ENCODE data around the gene INTS15. TPM values are rescaled to one million over a fixed set of nuclear protein-coding genes. Genes with fewer than 3 reads are reported as not detected.
"Not testable (repeated sequence)": the region's sequence is repeated elsewhere in the genome, so short reads cannot be mapped to it uniquely, and the experiment has no call there.

Gene INTS15
- total RNA-seq, 2 experiments from 2014 or later, result 40.4 to 42.4 TPM

DNA sequence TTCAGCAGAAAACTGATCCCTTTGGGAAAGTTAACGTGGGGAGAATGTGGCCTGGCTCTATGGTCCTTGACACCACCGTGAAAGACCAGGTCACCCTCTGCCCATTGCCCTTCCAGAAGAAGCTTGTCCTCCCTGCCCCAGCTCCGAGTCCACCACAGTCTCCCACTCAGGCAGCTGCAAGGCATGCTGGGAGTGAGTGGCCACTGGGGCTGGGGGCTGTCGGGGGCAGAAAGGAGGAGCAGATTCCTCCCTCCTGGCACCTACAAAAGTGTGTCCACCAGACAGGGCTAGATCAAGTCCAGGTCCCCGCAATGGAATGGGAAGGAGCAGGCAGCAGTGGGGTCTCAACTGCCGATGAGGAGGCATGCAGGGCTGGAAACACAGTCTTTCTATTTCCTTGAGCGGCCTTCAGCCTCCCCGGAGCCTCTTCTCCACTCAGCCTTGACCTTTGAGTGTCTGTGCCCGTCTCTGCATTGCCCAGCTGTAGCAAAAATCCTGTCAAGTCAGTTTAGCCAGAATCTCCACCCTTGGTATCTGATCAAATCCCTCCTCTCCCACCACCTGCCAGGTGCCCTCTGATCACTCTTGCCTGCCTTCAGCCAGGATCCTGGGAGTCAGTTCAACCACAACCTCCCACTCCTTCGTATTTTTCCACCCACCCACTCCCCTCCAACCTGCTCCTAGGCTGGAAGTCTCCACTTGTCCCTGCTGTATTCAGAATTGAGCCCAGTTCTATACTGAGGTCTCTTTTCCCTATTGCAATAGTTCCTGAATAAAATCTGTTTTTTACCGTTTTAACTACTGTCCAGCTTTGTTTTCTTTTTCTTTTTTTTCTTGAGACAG lies 40.4 kb downstream of the INTS15 start:
- H3K27ac Mint-ChIP-seq, result no peak overlapping the region
- CTCF ChIA-PET, result interaction anchor here (1.9 kb wide), 1 partner anchor 9 kb away, joined by 5 read pairs; no protein-coding TSS in a partner anchor
- H3K27me3 Mint-ChIP-seq, result no peaks in the 10 kb centered on the region
- peaks cover 3% of the 10 kb centered on the region for H3K4me1 Mint-ChIP-seq
- ATAC-seq, result no peak
- DNase-seq, result no peak
- H3K36me3 Mint-ChIP-seq, result no peaks in the 10 kb centered on the region
- no peaks in the 10 kb centered on the region for H3K9me3 Mint-ChIP-seq (ENCODE audit: low read depth)
- no peak overlapping the region for H3K4me3 Mint-ChIP-seq

DNA sequence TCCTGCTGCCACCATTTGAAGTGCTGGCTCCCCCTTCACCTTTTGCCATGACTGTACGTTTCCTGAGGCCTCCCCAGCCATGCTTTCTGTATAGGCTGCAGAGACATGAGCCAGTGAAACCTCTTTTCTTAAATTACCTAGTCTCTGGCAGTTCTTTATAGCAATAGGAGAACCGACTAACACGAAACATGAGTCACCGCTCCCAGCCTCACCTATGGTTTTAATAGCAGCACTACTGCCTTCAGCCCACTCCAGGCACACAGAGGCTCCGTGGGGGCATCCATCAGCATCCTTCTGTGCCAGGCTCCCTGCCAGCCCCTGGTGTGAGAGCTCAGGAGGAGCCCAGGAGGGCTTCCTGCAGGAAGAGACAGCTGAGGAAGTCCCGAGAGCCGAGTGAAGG lies 41.8 kb downstream of the INTS15 start:
- Mint-ChIP-seq H3K4me3 (no peak overlapping the region), H3K4me1 (peaks cover 6% of the 10 kb centered on the region), H3K27me3 (no peaks in the 10 kb centered on the region), H3K27ac (no peak overlapping the region), H3K36me3 (no peaks in the 10 kb centered on the region), H3K9me3 (ENCODE audit: low read depth) (no peaks in the 10 kb centered on the region)
- DNase-seq, result no peak
- CTCF ChIA-PET, result no interaction called here
- no peak for ATAC-seq

DNA sequence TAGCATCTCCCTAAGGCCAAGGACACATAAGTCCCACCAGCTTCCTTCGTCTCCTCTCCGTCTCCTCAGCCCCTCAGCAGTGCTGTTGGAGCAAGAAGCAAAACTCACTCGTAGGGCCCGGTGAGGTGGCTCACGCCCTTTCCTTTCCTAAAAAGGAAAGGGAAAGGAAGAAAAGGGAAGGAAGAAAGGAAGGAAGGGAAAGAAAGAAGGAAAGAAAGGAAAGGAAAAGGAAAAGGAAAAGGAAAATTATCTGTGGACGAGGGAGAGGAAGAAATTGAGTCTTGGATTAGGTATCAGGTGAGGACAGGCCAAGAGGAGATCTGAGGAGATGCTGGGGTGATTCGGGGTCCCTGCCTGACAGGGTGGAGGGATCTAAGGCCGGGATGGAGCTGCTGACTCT lies 44.2 kb downstream of the INTS15 start:
- CTCF ChIA-PET, result no interaction called here
- DNase-seq (no peak), ATAC-seq (no peak)
- Mint-ChIP-seq H3K9me3 (ENCODE audit: low read depth) (no peaks in the 10 kb centered on the region), H3K27ac (no peak overlapping the region), H3K36me3 (peaks cover 2% of the 10 kb centered on the region), H3K4me3 (no peak overlapping the region), H3K27me3 (no peaks in the 10 kb centered on the region), H3K4me1 (peaks cover 18% of the 10 kb centered on the region)

DNA sequence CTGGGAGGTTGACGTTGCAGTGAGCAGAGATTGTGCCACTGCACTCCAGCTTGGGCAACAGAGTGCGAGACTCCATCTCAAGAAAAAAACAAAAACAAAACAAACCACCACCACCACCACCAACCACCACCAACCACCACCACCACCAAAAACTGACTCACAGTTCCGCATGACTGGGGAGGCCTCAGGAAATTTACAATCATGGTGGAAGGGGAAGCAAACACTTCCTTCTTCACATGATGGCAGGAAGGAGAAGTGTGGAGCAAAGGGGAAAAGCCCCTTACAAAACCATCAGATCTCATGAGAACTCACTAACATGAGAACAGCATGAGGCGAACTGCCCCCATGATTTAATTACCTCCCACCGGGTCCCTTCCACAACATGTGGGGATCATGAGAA lies 45.1 kb downstream of the INTS15 start:
- CTCF ChIA-PET; H3K9me3 Mint-ChIP-seq (ENCODE audit: low read depth); H3K27me3 Mint-ChIP-seq; DNase-seq; ATAC-seq; H3K4me3 Mint-ChIP-seq: not testable (repeated sequence)
- peak overlapping the region; percentile 36 for H3K27ac Mint-ChIP-seq
- H3K36me3 Mint-ChIP-seq, result peaks cover 11% of the 10 kb centered on the region
- H3K4me1 Mint-ChIP-seq, result peaks cover 27% of the 10 kb centered on the region

DNA sequence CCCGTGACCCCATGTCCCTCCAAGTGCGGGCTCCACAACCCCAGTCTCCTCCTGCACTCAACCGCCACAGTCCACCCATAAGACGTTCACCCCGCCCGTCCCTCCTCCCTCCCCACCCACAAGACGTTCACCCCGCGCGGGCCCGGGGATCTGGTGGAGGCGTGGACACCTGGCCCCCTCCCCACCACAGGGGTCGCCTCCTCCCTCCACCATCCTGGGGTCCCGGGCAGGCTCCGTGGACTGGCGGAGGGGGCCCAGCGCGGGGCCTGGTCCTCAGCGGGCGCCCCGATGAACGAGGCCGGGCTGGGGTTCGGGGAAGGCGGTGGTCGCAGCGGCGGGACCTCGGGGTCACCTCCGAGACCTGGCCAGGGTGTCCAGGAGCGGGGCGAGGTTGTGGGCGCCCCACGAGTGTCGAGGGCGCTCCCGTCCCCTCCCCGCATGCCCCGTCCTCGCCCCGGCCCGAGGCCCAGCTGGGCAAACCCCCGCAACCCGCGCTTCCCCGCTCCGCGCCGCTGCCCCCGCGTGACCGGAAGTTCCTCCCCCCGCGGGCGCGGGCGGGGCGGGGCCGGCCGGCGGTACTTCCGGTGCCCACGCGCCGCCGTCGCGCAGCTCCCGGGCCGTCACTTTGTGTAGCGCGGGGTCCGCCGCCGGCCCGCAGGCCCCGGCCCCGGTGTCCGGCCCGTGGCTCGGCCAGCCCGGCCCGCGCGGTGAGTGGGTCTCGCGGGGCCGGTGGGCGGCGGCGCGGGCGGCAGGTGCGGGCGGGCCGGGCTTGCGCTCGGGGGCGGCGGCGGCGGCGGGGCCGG lies 47.1 kb downstream of the INTS15 start, which contains the start of gene ZNF316:
Gene ZNF316 (plus strand): TSS at position 578 of the 803 bp plus-strand sequence. CDS start 5,092 bp downstream, outside the sequence.
- Mint-ChIP-seq H3K4me1 (peaks cover 29% of the 10 kb centered on the region), H3K27me3 (no peaks in the 10 kb centered on the region), H3K36me3 (peaks cover 25% of the 10 kb centered on the region), H3K27ac (peak within 1 kb of the TSS; percentile 81), H3K4me3 (peak within 1 kb of the TSS; percentile 76), H3K9me3 (ENCODE audit: low read depth) (no peaks in the 10 kb centered on the region)
- DNase-seq (peak; percentile 61), ATAC-seq (peak; percentile 80)
- CTCF ChIA-PET, result interaction anchor here (0.6 to 1.3 kb wide), 4 partner anchors 9 to 79 kb away, joined by 3 to 5 read pairs (median 3); no protein-coding TSS in a partner anchor

DNA sequence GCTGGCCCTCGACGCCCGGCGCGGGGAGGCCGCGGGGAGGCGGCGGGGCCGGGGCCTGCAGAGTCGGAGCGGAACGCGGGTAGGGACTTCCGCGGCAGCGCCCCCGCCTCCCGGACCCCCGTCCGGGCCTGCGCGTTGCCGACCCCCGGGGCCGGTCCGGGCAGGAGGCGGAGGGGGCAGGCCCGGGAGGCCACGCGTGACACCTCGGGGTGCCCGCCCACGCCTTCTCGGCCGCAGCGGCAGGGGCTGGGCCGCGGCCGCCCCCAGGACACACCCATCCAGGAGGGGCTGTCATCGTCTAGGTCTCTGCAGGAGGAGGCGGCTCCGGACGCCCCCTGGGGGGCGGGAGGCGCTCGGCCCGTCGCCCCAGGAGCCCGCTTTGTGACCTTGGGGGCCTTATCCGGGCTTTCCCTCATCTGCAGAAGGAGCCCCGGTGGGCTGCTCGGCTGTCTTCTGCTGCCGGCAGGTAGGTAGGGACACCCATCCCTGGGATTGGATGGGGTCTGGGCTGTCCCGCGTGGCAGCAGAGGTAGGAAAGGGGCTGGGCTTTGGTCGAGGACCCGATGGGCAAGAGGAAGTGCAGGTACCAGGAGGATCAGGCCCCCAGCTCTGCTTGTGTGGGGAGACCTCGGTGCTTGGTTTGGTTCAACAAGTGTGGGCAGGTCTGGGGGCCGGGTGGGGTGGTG lies 47.9 kb downstream of the INTS15 start:
- DNase-seq (peak; percentile 75), ATAC-seq (peak; percentile 85)
- H3K4me3 Mint-ChIP-seq, result peak overlapping the region; percentile 76
- peak overlapping the region; percentile 81 for H3K27ac Mint-ChIP-seq
- no peaks in the 10 kb centered on the region for H3K9me3 Mint-ChIP-seq (ENCODE audit: low read depth)
- CTCF ChIA-PET, result interaction anchor here (1.1 to 2.2 kb wide), 2 partner anchors 17 to 27 kb away, joined by 3 to 6 read pairs; no protein-coding TSS in a partner anchor
- H3K27me3 Mint-ChIP-seq, result no peaks in the 10 kb centered on the region
- H3K36me3 Mint-ChIP-seq, result peaks cover 33% of the 10 kb centered on the region
- peaks cover 29% of the 10 kb centered on the region for H3K4me1 Mint-ChIP-seq

DNA sequence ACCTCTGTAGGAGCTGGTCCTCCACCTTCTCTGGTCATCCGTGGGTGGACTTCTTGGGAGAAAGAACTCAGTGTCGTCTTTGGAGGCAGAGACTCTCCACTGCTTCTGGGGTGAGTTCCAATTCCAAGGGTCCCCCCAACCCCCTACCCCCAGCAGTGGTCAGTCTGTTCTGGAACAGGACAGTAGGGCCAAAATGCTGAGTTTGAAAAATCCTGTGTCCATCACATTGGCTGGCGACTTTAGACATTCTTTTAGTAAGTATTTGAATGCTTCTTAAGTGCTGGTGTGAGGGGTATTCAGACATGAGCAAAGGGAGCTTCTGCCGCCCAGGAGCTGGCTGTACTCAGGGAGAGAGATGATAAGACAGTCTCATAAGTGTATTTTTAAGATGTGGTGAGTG lies 49.2 kb downstream of the INTS15 start:
- H3K9me3 Mint-ChIP-seq (ENCODE audit: low read depth), result no peaks in the 10 kb centered on the region
- no peak for DNase-seq
- H3K4me3 Mint-ChIP-seq, result peak overlapping the region; percentile 76
- peaks cover 41% of the 10 kb centered on the region for H3K36me3 Mint-ChIP-seq
- H3K27ac Mint-ChIP-seq, result peak overlapping the region; percentile 81
- ATAC-seq, result no peak
- H3K4me1 Mint-ChIP-seq, result peaks cover 29% of the 10 kb centered on the region
- CTCF ChIA-PET, result interaction anchor here (2.2 kb wide), 1 partner anchor 19 kb away, joined by 6 read pairs; no protein-coding TSS in a partner anchor
- H3K27me3 Mint-ChIP-seq, result no peaks in the 10 kb centered on the region

DNA sequence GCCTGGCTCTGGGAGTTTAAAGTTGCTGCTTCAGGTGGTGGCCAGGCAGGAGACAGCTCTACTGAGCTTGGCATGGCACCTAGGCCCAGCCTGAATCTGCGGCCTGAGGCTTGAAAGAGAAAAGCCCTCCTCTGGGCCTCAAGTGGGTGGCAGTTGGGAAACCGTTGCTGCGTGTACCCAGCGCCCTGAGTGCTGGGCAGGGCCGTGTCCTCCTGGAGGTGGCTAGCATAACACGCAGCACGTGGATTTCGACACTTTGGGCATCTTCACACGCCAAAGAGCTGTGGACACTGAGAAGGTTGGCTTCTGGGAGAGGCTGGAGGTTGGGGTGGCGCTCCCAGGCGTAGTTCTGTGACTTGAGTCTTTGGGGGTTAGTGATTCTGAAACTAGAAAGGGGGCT lies 49.8 kb downstream of the INTS15 start:
- no peaks in the 10 kb centered on the region for H3K9me3 Mint-ChIP-seq (ENCODE audit: low read depth)
- no peaks in the 10 kb centered on the region for H3K27me3 Mint-ChIP-seq
- H3K4me3 Mint-ChIP-seq, result no peak overlapping the region
- peaks cover 29% of the 10 kb centered on the region for H3K4me1 Mint-ChIP-seq
- no peak overlapping the region for H3K27ac Mint-ChIP-seq
- peaks cover 46% of the 10 kb centered on the region for H3K36me3 Mint-ChIP-seq
- DNase-seq, result no peak
- ATAC-seq, result no peak
- CTCF ChIA-PET, result interaction anchor here (2.2 kb wide), 1 partner anchor 19 kb away, joined by 6 read pairs; no protein-coding TSS in a partner anchor

DNA sequence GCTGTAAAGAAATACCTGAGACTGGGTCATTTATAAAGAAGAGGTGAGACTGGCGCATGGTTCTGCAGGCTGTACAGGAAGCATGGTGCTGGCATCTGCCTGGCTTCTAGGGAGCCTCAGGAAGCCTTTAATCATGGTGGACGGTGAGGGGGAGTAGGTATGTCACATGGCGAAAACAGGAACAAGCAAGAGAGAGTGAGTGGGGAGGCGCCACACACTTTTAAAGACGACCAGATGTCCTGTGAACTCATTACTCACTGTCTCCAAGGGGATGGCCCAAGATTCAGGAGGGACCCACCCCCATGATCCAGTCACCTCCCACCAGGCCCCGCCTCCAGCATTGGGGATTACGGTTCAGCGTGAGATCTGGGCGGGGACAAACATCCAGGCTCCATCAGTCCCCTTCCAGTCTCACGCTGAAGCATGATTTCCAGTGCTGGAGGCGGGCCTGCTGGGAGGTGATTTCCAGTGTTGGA lies 50.5 kb downstream of the INTS15 start:
- Mint-ChIP-seq H3K4me3 (no peak overlapping the region), H3K36me3 (peaks cover 52% of the 10 kb centered on the region), H3K27ac (no peak overlapping the region), H3K27me3 (no peaks in the 10 kb centered on the region), H3K4me1 (peaks cover 27% of the 10 kb centered on the region), H3K9me3 (ENCODE audit: low read depth) (no peaks in the 10 kb centered on the region)
- CTCF ChIA-PET, result interaction anchor here (0.6 kb wide), 1 partner anchor 155 kb away, joined by 3 read pairs; no protein-coding TSS in a partner anchor
- ATAC-seq, result no peak
- DNase-seq, result no peak

DNA sequence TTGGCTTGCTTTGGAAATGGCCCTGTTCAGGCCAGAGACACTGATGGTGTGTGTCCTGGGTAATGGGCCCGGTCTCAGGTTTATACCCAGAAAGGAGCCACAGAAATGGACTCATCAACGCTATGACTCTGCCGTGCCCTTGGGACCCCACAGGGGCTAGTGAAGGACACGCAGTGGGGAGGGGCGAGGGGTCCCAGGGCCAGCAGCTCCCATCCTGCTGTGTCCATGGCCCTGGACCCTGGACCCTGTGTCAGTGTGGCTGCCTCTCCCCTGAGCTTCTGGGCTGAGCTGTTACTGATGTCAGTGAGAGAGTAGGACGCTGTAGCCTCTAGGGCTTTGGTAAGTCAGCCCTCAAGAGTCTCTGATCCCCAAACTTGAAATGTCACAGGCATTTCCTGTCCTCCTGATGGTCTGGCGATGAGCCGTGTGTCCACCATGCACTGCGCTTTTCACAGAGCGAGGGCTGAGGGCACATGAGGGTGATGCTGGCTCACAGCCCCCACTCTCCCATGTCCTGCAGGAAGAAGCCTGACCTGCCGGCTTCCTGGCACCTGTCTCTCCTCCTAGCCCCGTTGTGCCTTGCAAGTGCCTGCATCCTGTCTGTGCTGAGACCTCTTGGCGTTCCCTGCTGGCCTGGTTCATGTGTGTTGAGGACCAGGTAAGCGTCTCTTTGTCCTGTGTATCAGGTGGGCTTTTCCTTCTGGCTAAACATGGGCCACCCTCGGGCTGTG lies 51.6 kb downstream of the INTS15 start:
- CTCF ChIA-PET, result no interaction called here

DNA sequence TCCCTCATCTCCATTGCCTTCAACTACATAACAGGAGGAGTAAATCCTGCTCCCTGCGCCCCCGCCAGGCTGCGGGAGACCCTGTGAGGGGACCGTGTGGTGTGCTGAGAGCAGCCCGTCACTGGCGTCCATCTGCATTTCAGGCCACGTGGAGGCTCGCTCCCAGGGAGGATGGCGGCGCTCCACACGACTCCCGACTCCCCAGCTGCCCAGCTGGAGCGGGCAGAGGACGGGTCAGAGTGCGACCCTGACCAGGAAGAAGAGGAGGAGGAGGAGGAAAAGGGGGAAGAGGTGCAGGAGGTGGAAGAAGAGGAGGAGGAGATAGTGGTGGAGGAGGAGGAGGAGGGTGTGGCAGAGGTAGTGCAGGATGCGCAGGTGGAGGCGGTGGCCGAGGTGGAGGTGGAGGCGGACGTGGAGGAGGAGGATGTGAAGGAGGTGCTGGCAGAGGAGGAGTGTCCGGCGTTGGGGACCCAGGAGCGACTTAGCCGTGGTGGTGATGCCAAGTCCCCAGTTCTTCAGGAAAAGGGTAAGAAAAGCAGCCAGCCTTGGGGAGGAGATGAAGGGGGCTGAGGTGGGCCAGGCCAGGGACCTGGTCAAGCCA lies 52.5 kb downstream of the INTS15 start:
- CTCF ChIA-PET, result no interaction called here
- Mint-ChIP-seq H3K9me3 (ENCODE audit: low read depth) (no peaks in the 10 kb centered on the region), H3K4me3 (no peak overlapping the region), H3K4me1 (peaks cover 24% of the 10 kb centered on the region), H3K27ac (no peak overlapping the region), H3K36me3 (peaks cover 65% of the 10 kb centered on the region), H3K27me3 (no peaks in the 10 kb centered on the region)
- ATAC-seq (no peak), DNase-seq (no peak)

More for the DNA sequence above, 51.6 kb downstream of the INTS15 start:
- Mint-ChIP-seq H3K27me3 (no peaks in the 10 kb centered on the region), H3K4me3 (no peak overlapping the region), H3K36me3 (peaks cover 57% of the 10 kb centered on the region), H3K9me3 (ENCODE audit: low read depth) (no peaks in the 10 kb centered on the region), H3K27ac (no peak overlapping the region), H3K4me1 (peaks cover 24% of the 10 kb centered on the region)
- no peak for DNase-seq
- no peak for ATAC-seq
